CD4-positive, alpha-beta T cell treated with Interferon gamma for 1 hour (primary cell): Measurements from ENCODE around the gene DNAJC1.
"Not testable (repeated sequence)": the region's sequence is repeated elsewhere in the genome, so short reads cannot be mapped to it uniquely, and the experiment has no call there.

ENCODE experiments used
- DNase-seq: peaks from one replicate; pipeline ENCODE4 v3.0.0-alpha.2; 2020

Gene DNAJC1

DNA sequence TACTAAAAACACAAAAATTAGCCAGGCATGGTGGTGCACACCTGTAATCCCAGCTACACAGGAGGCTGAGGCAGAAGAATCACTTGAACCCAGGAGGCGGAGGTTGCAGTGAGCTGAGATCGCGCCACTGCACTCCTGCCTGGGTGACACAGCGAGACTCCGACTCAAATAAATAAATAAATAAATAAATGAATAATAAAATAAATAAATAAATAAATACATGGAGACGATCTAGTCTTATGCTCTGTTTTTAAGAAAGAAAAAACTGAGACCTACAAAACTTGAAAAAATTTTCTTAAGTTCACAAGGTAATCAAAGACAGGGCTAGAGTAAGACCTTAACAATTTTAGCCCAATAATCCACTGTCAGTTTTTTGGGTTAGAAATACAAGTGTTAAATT, 181.3 kb downstream of the DNAJC1 start:
- DNase-seq, result not testable (repeated sequence)

DNA sequence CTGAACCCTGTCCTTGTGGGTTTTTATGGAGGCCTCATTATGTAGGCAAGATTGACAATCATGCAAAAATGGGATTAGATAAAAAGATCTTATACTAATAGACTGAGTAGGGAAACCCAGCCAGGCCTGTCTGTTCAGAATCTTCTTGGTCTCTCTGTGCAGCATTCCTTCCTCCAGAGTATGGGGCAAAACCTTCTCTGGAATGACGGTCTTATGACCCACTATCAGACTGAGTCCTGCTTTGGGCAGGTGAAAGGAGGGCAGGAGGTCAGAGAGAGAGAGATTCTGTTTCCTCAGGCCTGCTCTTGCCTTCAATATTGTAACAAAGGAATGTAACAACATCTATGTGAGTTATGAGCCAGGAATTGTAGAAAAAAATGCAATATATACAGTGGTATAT, 182.6 kb downstream of the DNAJC1 start:
- no peak for DNase-seq

DNA sequence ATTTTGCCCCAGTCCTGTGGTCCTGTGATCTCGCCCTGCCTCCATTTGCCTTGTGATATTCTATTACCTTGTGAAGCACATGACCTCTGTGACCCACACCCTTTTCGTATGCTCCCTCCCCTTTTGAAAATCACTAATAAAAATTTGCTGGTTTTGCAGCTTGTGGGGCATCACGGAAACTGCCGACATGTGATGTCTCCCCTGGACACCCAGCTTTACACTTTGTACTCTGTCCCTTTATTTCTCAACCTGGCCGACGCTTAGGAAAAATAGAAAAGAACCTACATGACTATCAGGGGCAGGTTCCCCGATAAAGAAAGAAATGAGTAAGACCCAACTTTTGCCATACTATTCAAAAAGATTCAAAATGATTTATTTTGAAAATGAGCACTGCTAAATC, 185.1 kb downstream of the DNAJC1 start:
- not testable (repeated sequence) for DNase-seq

DNA sequence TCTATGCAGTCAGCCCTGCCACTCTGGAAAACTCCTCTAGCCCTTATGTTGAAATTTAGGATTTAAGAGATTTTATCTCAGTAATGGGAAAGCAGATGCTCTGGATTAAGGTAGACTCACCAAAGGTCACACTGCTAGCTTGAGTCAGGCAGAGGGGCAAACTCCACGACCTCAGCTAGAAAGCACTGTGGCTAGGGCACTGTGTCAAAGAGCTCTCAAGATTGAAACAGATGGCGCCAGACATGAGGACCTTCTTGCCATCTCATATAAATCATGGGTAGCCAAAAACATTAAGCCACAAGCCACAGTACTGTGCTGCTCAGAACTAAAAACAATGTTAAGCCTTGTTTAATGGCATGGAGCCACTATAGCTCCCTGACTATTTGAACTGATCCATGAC, 188.7 kb downstream of the DNAJC1 start:
- DNase-seq, result no peak

DNA sequence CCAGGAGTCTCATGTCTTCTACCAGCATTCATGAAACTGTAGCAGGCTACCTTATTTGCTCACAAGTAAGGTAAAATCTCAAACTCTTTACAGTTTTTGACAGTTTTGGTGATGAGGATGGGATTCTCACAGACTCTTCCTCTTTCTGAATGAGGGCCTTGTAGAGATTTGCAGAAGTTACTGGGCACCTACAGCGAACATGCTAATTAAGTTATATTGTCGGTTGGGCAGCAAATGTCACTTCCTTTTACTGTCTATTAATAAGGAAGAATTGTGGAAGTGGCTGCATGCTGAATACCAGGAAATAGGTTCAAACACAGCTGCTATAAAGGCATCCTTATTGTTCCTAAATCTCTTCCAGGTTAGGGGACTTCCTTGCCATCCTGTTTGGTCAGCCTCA, 189.6 kb downstream of the DNAJC1 start:
- DNase-seq, result peak; percentile 3

DNA sequence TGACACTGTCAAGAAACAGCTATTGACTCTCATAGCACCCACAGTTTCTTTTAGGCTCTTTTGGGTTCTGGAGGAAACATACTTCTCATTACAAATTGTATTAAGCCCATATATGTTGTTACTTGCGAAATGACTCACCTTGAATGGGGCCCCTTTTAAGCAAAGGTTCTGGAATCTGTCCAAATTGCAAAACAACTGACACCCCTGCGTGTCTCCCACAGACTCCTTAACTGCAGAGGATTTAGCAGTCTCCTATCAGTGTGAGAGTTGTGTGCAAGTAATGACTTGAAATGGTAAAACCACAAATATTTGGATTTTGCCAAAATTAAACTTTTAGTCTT, 192.3 kb downstream of the DNAJC1 start:
- no peak for DNase-seq

DNA sequence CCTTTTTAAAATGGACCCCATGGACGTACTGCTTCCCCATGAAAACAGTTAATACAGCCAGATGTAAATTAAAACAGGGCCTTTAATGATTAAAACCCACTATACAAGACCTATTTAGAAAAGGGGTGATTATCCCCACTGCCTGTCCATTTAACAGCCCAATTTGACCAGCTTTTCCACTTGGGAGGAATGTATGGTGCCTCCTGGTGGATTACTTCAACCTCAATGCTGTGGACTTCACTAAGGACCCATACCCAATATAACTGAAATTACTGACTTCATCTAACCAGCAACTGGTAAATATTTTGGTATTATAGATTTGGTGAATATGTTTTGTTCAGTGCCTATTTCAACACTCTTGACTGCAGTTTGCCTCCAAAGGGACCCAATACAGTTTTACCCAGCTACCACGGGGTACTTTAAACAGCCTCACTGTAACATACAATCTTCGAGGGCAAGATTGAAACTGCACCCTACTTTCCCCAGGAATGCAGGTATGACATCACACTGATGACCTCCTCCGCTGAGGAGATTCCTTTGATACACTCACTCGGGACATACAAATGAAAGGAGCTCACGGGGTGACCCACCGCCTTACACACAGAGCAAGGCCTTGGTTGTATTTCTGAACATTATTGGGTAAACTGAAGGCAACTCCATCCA, 192.8 kb downstream of the DNAJC1 start:
- DNase-seq, result no peak

DNA sequence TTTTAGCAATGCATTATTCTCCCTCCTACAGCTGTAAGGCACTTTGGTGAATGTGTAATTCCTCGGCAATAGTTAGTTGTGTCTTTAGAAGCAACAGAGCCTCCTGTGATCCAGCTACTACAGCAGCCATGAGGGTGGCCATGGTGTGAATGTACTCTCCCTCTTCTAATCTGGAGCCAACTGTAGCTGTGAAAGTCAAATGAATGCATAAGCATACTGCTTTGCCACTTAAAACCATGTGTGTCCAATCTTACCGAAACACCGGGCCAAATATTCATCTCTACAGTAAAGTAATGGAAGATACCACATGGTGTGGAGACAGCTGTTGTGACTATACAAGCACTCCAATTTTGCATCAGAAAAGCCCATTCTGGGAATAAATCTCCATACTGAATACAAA, 195.0 kb downstream of the DNAJC1 start:
- no peak for DNase-seq

DNA sequence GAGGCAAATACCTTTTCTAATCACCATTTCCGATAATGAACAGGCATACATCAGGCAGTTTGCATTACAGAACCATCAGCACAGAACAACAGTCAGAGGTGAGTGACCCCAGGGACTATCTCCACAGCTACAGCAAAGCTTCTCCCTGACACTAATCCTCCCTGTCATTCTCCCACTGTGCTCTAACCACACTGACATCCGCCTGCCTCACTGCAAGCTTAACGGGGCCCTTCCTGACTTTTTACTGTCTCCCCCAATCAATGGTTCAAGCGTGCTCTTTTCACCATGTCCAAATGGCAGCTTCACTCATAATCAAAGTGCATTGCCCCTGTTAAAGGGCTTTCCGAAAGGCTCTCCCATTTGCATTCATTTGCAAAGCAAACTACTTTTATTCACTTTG, 196.3 kb downstream of the DNAJC1 start:
- no peak for DNase-seq

DNA sequence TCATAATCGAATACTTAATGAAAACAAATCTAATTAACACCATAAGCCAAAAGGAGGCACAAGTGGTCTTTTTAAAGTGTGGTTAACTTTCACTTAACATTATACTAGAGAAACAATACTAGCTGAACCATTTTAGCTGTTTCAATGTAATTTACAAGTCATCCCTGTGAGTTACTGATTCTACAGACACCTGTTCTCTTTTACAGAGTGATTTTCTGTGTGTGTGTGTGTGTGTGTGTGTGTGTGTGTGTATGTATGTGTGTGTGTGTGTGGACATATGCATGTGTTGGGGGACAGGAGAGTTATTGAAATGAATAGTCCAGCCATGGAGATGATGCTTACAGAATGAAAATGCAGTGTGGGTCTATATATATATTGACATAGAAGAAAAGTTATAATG, 200.2 kb downstream of the DNAJC1 start:
- DNase-seq, result no peak

DNA sequence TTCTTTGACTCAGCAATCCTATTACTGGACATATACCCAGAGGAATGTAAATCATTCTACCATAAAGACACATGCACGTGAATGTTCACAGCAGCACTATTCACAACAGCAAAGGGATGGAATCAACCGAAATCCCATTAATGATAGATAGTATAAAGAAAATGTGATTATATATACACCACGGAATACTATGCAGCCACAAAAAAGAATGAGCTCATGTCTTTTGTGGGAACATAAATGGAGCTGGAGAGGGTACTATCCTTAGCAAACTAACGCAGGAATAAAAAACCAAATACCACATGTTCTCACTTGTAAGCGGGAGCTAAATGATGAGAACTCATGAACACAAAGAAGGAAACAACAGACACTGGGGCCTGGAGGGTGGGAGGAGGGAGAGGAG, 201.9 kb downstream of the DNAJC1 start:
- no peak for DNase-seq

DNA sequence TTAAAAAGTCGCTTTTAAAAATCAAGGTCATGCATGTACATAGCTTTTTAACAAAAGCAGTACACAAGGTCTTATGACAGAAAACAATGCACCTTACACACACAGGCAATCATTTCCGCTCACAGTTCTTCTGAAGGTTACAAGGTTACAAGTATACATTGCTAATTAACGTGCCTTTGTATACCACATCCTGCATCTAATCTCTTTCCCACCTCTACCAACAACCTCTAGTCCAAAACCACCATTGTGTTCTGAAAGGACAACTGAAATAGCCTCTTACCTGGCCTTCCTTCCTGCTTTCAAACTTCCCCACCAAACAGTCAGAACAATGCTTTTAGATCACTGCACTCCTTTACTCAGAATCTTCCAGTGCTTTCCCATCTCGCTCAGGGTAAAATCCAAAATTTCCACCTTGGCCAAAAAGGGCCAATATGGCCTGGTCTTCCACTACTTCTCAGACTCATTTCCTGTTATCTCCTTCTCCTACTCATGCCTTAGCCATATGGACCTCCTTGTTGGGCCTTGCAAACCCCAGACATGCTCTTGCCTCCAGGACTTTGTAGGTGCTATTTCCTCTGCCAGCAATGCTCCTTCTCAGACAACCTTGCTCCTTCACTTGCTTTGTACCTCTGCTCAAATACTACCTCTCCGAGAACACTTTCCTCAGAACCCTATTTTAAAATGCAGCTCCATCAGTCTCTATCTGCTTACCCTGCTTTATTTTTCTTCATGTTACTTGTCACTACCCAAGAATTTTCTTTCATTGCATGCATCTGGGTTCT, 205.4 kb downstream of the DNAJC1 start:
- no peak for DNase-seq

DNA sequence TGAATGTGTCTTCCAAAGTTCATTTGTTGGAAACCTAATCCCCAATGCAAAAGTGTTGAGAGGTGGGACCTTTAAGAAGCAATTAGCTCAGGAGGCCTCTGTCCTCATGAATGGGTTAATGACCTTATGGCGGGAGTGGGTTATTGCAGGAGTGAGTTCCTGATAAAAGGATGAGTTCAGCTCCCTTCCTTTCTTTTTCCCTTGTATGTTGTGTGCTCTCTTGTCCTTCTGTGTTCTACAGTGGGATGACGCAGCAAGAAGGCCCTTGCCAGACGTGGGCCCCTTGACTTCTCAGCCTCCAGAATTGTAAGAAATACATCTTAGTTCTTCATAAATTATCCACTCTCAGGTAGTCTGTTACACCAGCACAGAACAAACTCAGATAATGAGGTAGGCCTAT, 206.0 kb downstream of the DNAJC1 start:
- no peak for DNase-seq

DNA sequence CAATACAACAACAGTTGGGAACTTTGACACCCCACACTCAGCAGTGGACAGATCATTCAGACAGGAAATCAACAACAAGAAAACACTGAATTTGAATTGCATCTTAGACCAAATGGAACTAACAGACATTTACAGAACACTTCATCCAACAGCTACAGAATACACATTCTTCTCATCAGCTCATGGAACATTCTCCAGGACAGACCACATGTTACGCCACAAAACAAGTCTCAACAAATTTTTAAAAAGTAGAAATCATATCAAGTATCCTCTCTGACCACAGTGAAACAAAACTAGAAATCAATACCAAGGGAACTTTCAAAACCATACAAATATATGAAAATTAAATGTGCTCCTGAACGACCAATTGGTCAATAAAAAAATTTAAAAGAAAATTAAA, 212.3 kb downstream of the DNAJC1 start:
- no peak for DNase-seq

DNA sequence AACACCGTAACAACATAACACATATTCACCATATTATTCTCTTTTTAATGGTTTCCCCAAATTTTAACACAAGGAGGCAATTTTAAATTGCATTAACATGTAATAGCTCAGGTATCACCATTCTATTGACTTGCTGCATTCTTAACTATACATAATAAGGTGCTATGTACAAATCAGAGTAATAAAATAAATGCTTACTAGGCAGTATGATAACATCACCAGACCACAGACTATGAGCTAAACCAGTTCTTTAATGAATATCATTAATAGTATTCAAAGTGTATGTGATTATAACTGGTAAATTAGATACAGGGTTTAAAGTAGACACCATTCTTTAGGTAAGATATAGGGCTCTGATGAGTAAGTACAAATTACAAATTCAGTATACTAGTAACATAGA, 226.6 kb downstream of the DNAJC1 start:
- no peak for DNase-seq

DNA sequence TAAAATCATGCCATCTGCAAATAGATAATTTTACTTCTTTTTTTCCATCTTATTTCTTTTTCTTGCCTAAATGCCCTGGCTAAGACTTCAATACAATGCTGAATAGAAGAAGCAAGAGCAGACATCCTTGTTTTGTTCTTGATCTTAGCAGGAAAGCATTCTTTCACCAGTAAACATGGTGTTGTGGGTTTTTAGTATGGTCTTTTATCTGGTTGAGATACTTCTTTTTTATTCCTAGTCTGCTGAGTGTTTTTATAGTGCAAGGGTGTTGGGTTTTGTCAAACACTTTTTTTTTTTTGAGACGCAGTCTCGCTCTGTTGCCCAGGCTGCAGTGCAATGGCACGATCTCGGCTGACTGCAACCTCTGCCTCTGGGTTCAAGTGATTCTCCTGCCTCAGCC, 232.3 kb downstream of the DNAJC1 start:
- DNase-seq, result no peak

DNA sequence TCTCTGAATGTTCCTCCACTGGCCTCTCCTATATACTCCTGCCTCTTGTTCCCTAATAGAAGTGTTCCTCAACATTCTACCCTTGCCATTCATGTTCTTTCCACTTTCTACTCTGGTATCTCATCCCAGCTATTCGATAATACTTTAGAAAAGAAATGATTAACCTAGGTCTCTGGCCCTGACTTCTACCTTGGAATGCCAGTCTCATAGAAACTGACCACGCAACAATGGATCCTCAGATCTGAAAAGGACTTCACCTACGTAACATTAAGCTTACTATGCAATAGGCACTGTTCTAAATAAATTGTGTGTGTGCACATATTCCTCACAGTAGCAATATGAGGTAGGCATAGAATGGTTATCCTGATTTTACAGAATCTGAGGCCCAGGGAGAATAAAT, 234.5 kb downstream of the DNAJC1 start:
- no peak for DNase-seq

DNA sequence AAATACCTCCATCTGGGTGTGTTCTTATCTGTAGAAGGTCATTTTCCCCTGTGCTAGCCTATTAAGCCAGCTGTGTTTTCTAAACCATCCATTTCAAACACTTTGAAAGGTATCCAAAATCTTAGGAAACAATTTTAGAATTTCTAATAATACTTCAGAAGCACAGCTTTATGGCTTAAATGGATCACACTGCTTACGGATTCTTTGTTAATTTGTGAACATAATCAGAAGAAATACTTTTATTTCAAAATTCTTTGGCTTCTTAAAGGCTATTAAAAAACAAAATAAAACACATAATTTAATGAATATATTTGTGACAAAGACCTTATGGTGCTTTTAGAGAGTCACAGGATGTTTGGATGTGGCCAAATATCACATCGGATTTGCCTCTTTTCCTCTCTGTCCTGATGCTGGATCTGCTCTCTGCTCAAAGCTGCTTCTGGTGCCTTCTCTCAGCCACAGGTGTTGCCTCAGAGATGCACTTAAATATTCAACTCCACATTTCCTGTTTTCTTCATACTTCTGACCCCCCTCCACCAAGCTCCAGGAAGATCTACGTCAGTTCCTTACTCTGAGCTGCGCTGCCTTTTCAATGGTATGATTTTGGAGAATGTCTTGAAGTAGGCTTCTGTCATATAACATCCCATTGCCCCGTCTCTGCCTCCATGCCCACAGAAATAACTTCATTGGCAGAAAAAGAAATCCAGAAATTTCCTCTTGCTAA, 238.9 kb downstream of the DNAJC1 start:
- DNase-seq, result peak; percentile 44

DNA sequence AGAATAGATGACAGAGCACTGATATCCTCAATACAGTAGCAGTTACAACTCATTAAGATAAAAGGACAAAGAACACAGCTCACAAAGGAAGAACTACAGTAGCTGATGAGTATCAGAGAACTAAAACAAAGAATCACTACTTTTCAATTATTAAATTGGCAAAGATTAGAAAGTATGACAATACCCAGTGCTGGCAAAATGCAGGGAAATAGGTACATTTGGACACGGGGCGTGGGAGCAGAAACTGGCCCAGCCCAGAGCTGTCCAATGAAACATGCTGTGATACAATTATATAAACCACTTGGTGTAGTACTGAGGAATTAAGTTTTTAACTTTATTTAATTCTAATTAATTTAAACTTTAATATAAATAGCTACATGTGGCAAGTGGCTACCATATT, 243.2 kb downstream of the DNAJC1 start:
- DNase-seq, result no peak

DNA sequence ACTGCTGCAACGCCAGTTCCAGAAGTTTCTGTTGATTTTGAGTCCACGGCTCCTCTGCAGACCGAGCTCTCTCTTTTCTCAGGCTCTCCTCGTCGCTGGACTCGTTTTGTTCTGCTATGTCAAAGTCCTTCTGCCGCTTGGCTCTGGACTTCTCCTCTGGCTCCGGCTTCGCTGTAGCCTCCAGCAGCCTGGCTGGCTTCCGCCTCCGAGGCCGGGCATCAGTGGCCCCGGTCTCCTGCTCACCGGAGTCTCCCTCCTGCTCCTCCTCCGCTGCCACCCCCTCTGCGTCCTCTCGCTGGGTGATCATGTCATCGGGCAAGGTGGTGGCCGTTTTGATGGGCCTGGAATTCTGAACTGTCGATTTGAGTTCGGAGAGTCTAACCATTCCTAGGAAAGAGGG, 244.3 kb downstream of the DNAJC1 start:
- no peak for DNase-seq

DNA sequence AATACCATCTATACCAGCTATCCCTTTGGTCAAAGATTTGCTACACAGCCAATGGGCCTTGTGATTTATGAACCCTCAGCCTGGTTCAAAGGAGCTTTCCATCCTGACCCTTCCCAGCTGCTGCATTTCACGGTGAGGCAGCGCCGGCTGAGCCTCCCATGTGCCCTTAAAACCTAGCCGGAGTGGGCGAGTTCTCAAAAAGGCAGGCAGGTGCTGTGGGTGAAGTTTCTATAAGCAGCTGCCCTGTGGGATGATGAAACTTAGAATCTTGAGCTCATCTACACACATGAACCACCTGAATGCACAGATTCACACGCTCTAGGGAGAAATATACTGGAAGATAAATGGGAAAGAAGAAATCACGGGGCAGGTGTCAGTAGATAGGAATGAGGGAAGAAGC, 244.8 kb downstream of the DNAJC1 start:
- no peak for DNase-seq

DNA sequence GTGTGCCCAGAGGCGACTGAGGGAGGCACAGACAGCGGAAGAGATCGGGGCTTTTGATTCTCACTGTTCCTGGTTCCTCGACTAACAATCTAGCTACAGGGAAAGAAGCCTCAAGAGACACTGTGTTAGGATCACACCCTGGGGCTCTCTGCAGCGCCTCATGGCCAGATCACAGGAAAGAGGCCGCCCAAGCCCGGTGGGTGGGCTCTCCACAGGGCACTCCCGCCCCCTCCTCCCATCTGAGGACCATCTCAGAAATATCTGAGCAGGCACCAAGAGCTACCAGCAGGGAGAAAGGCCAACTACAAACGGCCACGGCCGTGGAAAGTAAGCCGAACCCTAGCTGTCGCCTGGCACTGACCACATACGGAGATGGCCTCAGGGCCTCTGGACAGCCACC, 245.3 kb downstream of the DNAJC1 start:
- DNase-seq, result no peak

DNA sequence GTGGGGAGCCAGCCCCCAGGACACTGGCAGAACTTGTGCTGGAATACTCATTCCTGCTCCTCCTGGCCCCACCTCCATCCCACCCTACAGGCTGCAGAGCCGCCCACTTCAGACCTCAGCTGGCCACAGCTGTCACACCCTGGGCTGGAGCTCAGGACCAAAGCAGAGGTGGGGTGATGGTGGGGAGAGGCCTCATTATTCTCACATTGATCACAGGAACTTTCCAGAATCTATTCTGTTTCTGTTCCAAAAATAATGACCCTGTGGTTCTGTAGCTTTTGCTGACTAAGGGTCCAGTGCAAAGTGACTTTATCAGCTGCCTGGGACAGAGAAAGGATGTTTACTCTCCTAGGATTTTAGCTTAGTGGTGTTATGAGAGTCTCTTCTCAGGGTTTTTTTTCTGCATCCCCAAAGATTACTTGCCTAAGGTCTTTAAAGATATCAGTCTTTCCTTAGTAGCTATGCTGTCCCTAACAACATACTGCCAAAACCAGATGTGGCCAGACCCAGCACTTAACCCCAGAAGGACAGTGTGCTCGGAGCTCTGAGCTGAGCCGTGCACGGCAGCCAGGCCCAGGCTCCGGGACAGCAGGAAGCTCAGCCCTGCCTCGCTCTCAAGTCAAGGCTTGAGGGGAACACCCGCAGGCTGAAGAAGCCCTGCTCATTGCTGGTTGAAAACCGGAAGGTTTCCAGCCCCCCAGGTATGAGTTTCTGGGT, 246.2 kb downstream of the DNAJC1 start:
- DNase-seq, result no peak

DNA sequence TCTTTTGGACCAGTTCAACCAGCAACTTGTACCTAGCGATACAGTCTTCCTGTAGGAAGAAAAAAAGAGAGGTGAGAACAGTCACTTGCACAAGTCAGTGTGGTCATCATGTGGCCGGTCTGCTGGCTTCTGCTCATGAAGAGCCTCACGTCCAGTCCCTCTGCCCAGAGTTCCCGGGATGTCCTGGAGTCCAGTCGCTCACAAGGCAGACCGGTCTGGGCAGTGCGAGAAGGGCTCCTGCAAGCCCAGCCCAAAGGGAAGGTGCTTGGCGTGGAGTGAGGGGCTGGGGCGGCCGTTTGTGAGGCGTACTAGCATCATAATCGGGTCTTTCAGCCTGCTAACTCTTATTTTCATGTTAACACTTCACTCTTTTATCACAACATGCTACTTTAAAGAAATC, 246.8 kb downstream of the DNAJC1 start:
- no peak for DNase-seq
